Stimulated activated CD8-positive, alpha-beta memory T cell treated with anti-CD3 and anti-CD28 coated beads, Interleukin-2, amount 100 ng/mL, for 1 hour (primary cell): ENCODE data around the gene ZNF438.
"Not testable (repeated sequence)": the region's sequence is repeated elsewhere in the genome, so short reads cannot be mapped to it uniquely, and the experiment has no call there.

ENCODE experiments used
- DNase-seq, 2 donors: peaks; one replicate each; pipeline ENCODE4 v3.0.0-alpha.2; 2020; ENCODE audit warnings: low read depth in 2 of 2

The ZNF438 gene

GRCh38 chr10:30940256-30940655, 91.4 kb downstream of the ZNF438 start:
- DNase-seq, result no peak

GRCh38 chr10:30939643-30940251, 91.9 kb downstream of the ZNF438 start:
- DNase-seq, result no peak

- DNase-seq, result no peak
These were observed 96.6 kb downstream of the ZNF438 start for GRCh38 chr10:30935078-30935477.

GRCh38 chr10:30931094-30931493, 100.6 kb downstream of the ZNF438 start:
- DNase-seq, result no peak

- no peak for DNase-seq
These were observed 101.7 kb downstream of the ZNF438 start for GRCh38 chr10:30929901-30930520.

GRCh38 chr10:30929311-30929729, 102.3 kb downstream of the ZNF438 start:
- not testable (repeated sequence) for DNase-seq

GRCh38 chr10:30928742-30929141, 102.9 kb downstream of the ZNF438 start:
- no peak for DNase-seq

- no peak for DNase-seq
These were observed 113.0 kb downstream of the ZNF438 start for GRCh38 chr10:30918651-30919050.

GRCh38 chr10:30917789-30918188, 113.9 kb downstream of the ZNF438 start:
- DNase-seq, result no peak

GRCh38 chr10:30917067-30917466, 114.6 kb downstream of the ZNF438 start:
- DNase-seq, result no peak

- DNase-seq, result no peak
These were observed 116.5 kb downstream of the ZNF438 start for GRCh38 chr10:30915146-30915545.

GRCh38 chr10:30911303-30911863, 120.3 kb downstream of the ZNF438 start:
- DNase-seq, result no peak

GRCh38 chr10:30903397-30904138, 128.1 kb downstream of the ZNF438 start:
- DNase-seq, result no peak

- DNase-seq, result no peak
These were observed 128.9 kb downstream of the ZNF438 start for GRCh38 chr10:30902621-30903396.

GRCh38 chr10:30901487-30901886, 130.2 kb downstream of the ZNF438 start:
- DNase-seq, result not testable (repeated sequence)

GRCh38 chr10:30898964-30899363, 132.7 kb downstream of the ZNF438 start:
- DNase-seq, result no peak

GRCh38 chr10:30897547-30897946, 134.1 kb downstream of the ZNF438 start:
- no peak for DNase-seq

GRCh38 chr10:30897048-30897447, 134.6 kb downstream of the ZNF438 start:
- DNase-seq, result no peak

- no peak for DNase-seq
These were observed 137.4 kb downstream of the ZNF438 start for GRCh38 chr10:30894221-30894620.

GRCh38 chr10:30893208-30893607, 138.5 kb downstream of the ZNF438 start:
- no peak for DNase-seq

- no peak for DNase-seq
These were observed 143.8 kb downstream of the ZNF438 start for GRCh38 chr10:30887839-30888238.

GRCh38 chr10:30885423-30885822, 146.2 kb downstream of the ZNF438 start:
- no peak for DNase-seq
